Astrocyte (in vitro differentiated cells and primary cell): ENCODE results near the gene STK32A. TPM values are rescaled to one million over a fixed set of nuclear protein-coding genes. Genes with fewer than 3 reads are reported as not detected.

Experiments used
- DNase-seq: peaks from one replicate; pipeline ENCODE4 v3.0.0-alpha.2; 2010; ENCODE audit warnings: low read depth
- FAIRE-seq: peaks from 2 replicates; lab custom pipeline; 2011; peaks lifted over from hg19 to GRCh38; lab: Jason Lieb, UNC
- H2AFZ ChIP-seq: 2 replicates; pipeline ENCODE4 v1.6.0; 2012; ENCODE audit warnings: low read depth, low read length, inconsistent platforms
- H3K27ac ChIP-seq: 2 replicates; pipeline ENCODE4 v1.5.1; 2011; ENCODE audit warnings: low read depth, low read length, inconsistent platforms
- H3K27me3 ChIP-seq: 2 replicates; pipeline ENCODE4 v1.6.0; 2011; ENCODE audit warnings: low read length, inconsistent platforms; ENCODE audit not compliant: insufficient read depth
- H3K36me3 ChIP-seq: 2 replicates; pipeline ENCODE4 v1.5.1; 2011; ENCODE audit warnings: low read length, inconsistent platforms; ENCODE audit not compliant: insufficient read depth
- H3K4me1 ChIP-seq: 2 replicates; pipeline ENCODE4 v1.5.1; 2011; ENCODE audit warnings: low read length, inconsistent platforms; ENCODE audit not compliant: insufficient read depth
- H3K4me2 ChIP-seq: 2 replicates; pipeline ENCODE4 v1.6.0; 2012; ENCODE audit warnings: low read length, inconsistent platforms
- H3K4me3 ChIP-seq: 2 replicates; pipeline ENCODE4 v1.5.1; 2011; ENCODE audit warnings: low read depth, mild to moderate bottlenecking, low read length, inconsistent platforms; ENCODE audit not compliant: insufficient read depth
- H3K79me2 ChIP-seq: 2 replicates; pipeline ENCODE4 v1.6.0; 2012; ENCODE audit warnings: mild to moderate bottlenecking, low read length, inconsistent platforms; ENCODE audit not compliant: insufficient read depth
- H3K9ac ChIP-seq: 2 replicates; pipeline ENCODE4 v1.6.0; 2012; ENCODE audit warnings: mild to moderate bottlenecking, low read length, inconsistent platforms
- H3K9me3 ChIP-seq: 2 replicates; pipeline ENCODE4 v1.5.1; 2012; ENCODE audit warnings: low read depth, mild to moderate bottlenecking, low read length, inconsistent platforms; ENCODE audit not compliant: insufficient read depth
- H4K20me1 ChIP-seq: 2 replicates; pipeline ENCODE4 v1.6.0; 2012; ENCODE audit warnings: low read length, inconsistent platforms; ENCODE audit not compliant: insufficient read depth
- H3K27ac Mint-ChIP-seq: one replicate; pipeline ENCODE4 v1.8.0; 2021; ENCODE audit warnings: mild to moderate bottlenecking, mixed read lengths; ENCODE audit not compliant: unreplicated experiment
- H3K27me3 Mint-ChIP-seq: one replicate; pipeline ENCODE4 v1.8.0; 2021; ENCODE audit warnings: low read depth, mixed read lengths; ENCODE audit not compliant: unreplicated experiment
- H3K36me3 Mint-ChIP-seq: one replicate; pipeline ENCODE4 v1.8.0; 2021; ENCODE audit warnings: low read depth, mixed read lengths; ENCODE audit not compliant: unreplicated experiment
- H3K4me1 Mint-ChIP-seq: one replicate; pipeline ENCODE4 v1.8.0; 2021; ENCODE audit warnings: low read depth, mixed read lengths; ENCODE audit not compliant: unreplicated experiment
- H3K4me3 Mint-ChIP-seq: one replicate; pipeline ENCODE4 v1.8.0; 2021; ENCODE audit warnings: mild to moderate bottlenecking, moderate library complexity, mixed read lengths; ENCODE audit not compliant: unreplicated experiment
- H3K9me3 Mint-ChIP-seq: one replicate; pipeline ENCODE4 v1.8.0; 2021; ENCODE audit warnings: mild to moderate bottlenecking, mixed read lengths; ENCODE audit not compliant: unreplicated experiment
- EZH2 ChIP-seq: IDR thresholded peaks from 2 replicates; pipeline ENCODE4 v1.6.1; 2012; ENCODE audit warnings: mild to moderate bottlenecking, low read length, inconsistent platforms; ENCODE audit not compliant: insufficient read depth
- total RNA-seq: library from RNA; stranded (reverse); gene quantifications from 2 replicates; pipeline ENCODE4 v1.2.1, GENCODE V29; 2021
- TF ChIP-seq, protein P1 (sequence below): IDR thresholded peaks from 2 replicates; pipeline ENCODE4 v1.5.1; 2011; ENCODE audit warnings: low read depth, mild to moderate bottlenecking, inconsistent platforms, low read length, moderate library complexity; ENCODE audit not compliant: insufficient read depth

STK32A gene
- total RNA-seq, 1 donor from 2014 or later: 0.25 TPM

DNA sequence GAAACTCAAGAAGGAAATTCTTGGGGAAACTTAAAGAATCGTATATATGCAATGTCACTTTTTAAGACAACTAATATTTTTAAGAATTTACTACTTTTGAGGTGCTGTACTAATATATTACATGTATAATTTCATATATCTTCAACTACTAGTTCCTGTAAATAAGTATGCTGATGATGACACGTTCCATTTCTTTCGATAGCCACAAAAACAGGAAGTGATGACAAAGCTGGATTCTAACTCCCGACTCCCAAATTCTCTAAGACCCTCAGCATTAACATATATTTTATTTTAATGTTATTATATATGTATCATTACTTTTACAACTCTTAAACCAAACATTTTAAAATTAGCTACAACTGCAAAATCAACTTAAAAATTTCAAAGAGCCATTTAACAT, 74.8 kb downstream of the STK32A start:
- H3K9ac ChIP-seq: no peak overlapping the region
- H3K4me2 ChIP-seq: no peak overlapping the region
- H3K36me3 ChIP-seq: no peaks in the 10 kb centered on the region
- Mint-ChIP-seq H3K27ac (no peak overlapping the region), H3K4me1 (no peaks in the 10 kb centered on the region), H3K36me3 (no peaks in the 10 kb centered on the region), H3K4me3 (no peak overlapping the region), H3K27me3 (no peaks in the 10 kb centered on the region), H3K9me3 (peaks cover 3% of the 10 kb centered on the region)
- H2AFZ ChIP-seq: no peak overlapping the region
- no peaks in the 10 kb centered on the region for H4K20me1 ChIP-seq
- H3K4me1 ChIP-seq: peaks cover 8% of the 10 kb centered on the region
- FAIRE-seq: no peak
- no peak overlapping the region for H3K4me3 ChIP-seq
- H3K9me3 ChIP-seq: no peaks in the 10 kb centered on the region
- no peak for DNase-seq
- H3K27me3 ChIP-seq: no peaks in the 10 kb centered on the region
- no peaks in the 10 kb centered on the region for H3K79me2 ChIP-seq
- no peak overlapping the region for H3K27ac ChIP-seq
- TF ChIP-seq, protein P1, sequence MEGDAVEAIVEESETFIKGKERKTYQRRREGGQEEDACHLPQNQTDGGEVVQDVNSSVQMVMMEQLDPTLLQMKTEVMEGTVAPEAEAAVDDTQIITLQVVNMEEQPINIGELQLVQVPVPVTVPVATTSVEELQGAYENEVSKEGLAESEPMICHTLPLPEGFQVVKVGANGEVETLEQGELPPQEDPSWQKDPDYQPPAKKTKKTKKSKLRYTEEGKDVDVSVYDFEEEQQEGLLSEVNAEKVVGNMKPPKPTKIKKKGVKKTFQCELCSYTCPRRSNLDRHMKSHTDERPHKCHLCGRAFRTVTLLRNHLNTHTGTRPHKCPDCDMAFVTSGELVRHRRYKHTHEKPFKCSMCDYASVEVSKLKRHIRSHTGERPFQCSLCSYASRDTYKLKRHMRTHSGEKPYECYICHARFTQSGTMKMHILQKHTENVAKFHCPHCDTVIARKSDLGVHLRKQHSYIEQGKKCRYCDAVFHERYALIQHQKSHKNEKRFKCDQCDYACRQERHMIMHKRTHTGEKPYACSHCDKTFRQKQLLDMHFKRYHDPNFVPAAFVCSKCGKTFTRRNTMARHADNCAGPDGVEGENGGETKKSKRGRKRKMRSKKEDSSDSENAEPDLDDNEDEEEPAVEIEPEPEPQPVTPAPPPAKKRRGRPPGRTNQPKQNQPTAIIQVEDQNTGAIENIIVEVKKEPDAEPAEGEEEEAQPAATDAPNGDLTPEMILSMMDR: no peak
- no peak for TF ChIP-seq EZH2

DNA sequence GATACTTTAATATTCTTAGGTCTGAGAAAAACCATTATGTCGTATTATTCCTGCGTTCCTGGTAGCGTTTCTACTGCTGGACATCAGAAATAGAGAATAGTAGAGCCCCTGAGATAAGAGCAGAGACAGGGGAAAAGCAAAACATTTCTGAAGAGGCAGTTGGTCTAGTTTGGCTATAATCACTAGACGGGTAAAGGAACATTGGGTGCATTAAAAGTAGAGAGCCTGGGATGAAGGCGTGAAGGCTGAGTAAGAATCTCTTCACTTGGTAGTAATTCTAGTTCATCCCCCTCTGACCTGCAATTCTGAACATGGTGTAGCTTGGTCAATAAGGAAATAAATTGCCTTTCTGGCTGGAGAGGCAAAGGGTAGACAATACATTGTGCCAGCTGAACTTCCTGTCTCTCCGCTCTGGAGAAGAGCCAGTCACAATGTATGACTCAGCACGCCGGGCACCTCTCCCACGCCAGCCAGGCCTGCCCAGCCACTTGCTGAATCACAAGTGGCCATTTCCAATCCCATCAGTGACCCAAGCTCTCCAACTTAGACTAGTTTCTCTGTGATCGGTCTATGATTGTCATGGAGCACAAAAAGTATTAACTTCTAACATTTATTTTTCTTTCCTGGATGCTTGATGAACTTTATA, 75.4 kb downstream of the STK32A start:
- H3K4me2 ChIP-seq: peak overlapping the region; percentile 28
- no peak for FAIRE-seq

More for the DNA sequence above, 75.4 kb downstream of the STK32A start:
- H3K4me3 ChIP-seq: peak overlapping the region; percentile 11
- no peaks in the 10 kb centered on the region for H3K4me1 Mint-ChIP-seq
- no peak overlapping the region for H3K4me3 Mint-ChIP-seq
- H4K20me1 ChIP-seq: no peaks in the 10 kb centered on the region
- peak overlapping the region; percentile 13 for H3K27ac Mint-ChIP-seq
- H3K36me3 Mint-ChIP-seq: no peaks in the 10 kb centered on the region
- no peaks in the 10 kb centered on the region for H3K9me3 ChIP-seq
- H3K27me3 Mint-ChIP-seq: no peaks in the 10 kb centered on the region
- TF ChIP-seq, protein P1: no peak
- no peak for TF ChIP-seq EZH2
- H3K36me3 ChIP-seq: no peaks in the 10 kb centered on the region
- peak; percentile 74 for DNase-seq
- peak overlapping the region; percentile 39 for H3K27ac ChIP-seq
- peaks cover 2% of the 10 kb centered on the region for H3K9me3 Mint-ChIP-seq
- H3K27me3 ChIP-seq: no peaks in the 10 kb centered on the region
- H2AFZ ChIP-seq: peak overlapping the region; percentile 41
- H3K9ac ChIP-seq: no peak overlapping the region
- peaks cover 8% of the 10 kb centered on the region for H3K4me1 ChIP-seq
- H3K79me2 ChIP-seq: no peaks in the 10 kb centered on the region
